ENCODE measurements around the gene ZSCAN2.

DNA sequence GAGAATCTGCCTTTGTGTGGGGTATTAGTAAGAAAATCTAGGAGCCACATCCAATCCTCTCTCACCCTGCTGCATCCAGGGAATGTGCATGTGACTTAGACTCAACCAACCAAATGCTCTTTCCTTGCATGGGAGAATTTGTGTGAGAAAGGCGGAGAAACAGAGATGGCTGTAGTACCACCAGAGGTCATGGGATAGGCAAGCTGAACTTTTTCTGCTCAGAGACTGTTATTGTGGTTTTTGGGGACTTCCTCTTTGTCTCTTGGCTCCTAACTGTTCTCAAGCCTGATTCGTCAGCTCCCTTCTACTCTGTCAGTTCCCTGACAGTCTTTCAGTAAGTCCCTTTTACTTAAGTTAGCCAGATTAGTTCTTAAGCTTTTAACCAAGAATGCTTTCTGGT lies 2.6 kb upstream of the ZSCAN2 start:
- TF ChIP-seq, protein P1, sequence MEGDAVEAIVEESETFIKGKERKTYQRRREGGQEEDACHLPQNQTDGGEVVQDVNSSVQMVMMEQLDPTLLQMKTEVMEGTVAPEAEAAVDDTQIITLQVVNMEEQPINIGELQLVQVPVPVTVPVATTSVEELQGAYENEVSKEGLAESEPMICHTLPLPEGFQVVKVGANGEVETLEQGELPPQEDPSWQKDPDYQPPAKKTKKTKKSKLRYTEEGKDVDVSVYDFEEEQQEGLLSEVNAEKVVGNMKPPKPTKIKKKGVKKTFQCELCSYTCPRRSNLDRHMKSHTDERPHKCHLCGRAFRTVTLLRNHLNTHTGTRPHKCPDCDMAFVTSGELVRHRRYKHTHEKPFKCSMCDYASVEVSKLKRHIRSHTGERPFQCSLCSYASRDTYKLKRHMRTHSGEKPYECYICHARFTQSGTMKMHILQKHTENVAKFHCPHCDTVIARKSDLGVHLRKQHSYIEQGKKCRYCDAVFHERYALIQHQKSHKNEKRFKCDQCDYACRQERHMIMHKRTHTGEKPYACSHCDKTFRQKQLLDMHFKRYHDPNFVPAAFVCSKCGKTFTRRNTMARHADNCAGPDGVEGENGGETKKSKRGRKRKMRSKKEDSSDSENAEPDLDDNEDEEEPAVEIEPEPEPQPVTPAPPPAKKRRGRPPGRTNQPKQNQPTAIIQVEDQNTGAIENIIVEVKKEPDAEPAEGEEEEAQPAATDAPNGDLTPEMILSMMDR (IDR thresholded peaks at IDR 0.05): no peak
- no peak for TF ChIP-seq POLR2A (IDR thresholded peaks at IDR 0.05)

Measured in uterus (tissue), 2 donors.